ENCODE results near the gene TNK2. TPM values are rescaled to one million over a fixed set of nuclear protein-coding genes. Genes with fewer than 3 reads are reported as not detected.

TNK2 gene
- polyA plus RNA-seq, 3 donors, result 0.84 to 131 (median 1.8) TPM

DNA sequence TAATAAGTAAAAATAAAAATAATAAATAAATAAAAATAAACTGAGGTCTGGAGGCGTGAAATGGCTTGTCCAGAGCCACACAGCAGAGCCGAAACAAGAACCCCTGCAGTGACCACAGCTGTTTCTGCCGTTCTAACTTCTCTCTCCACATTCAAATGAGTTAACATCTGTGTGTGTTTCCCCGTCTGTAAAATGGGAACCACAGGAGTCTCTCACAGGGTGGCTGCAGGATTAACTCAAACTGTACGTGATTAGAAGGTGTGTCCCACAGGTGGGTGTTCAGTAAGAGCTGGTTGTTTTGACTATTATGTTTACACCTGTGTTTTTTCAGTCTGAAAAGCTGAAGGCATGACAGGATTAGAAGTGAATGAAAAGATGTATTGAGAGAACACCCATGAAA, 69.6 kb downstream of the TNK2 start:
- Histone ChIP-seq H3K36me3 (replicated peaks in 1 of 2; ENCODE audit: control insufficient read depth in 1 of 2, insufficient read depth in 2 of 2, low read length in 2 of 2) (no peaks in the 10 kb centered on the region), H3K4me3 (replicated peaks in 1 of 3; ENCODE audit: low read depth in 2 of 3, low read length in 3 of 3) (no peak overlapping the region), H3K27ac (ENCODE audit: low read depth in 1 of 2, low read length in 2 of 2) (no peak overlapping the region), H2AFZ (ENCODE audit: insufficient read depth, low read depth, low read length, poor library complexity, severe bottlenecking) (no peak overlapping the region), H3K9ac (ENCODE audit: insufficient read depth, low read length, poor library complexity, severe bottlenecking) (no peak overlapping the region), H3K9me3 (replicated peaks in 1 of 2; ENCODE audit: control insufficient read depth in 1 of 2, insufficient read depth in 1 of 2, low read length in 2 of 2) (no peaks in the 10 kb centered on the region), H4K20me1 (ENCODE audit: insufficient read depth, low read length) (no peaks in the 10 kb centered on the region), H3K4me1 (ENCODE audit: control insufficient read depth in 1 of 2, insufficient read depth in 2 of 2, low read length in 2 of 2) (no peaks in the 10 kb centered on the region), H3K4me2 (replicated peaks; ENCODE audit: extremely low read depth, low read length, poor library complexity, severe bottlenecking) (no peak overlapping the region), H3K27me3 (ENCODE audit: control insufficient read depth in 2 of 2, insufficient read depth in 2 of 2, low read length in 2 of 2) (no peaks in the 10 kb centered on the region), H3K79me2 (ENCODE audit: insufficient read depth, low read length) (no peaks in the 10 kb centered on the region)
- no peak for DNase-seq
- TF ChIP-seq, protein P1, sequence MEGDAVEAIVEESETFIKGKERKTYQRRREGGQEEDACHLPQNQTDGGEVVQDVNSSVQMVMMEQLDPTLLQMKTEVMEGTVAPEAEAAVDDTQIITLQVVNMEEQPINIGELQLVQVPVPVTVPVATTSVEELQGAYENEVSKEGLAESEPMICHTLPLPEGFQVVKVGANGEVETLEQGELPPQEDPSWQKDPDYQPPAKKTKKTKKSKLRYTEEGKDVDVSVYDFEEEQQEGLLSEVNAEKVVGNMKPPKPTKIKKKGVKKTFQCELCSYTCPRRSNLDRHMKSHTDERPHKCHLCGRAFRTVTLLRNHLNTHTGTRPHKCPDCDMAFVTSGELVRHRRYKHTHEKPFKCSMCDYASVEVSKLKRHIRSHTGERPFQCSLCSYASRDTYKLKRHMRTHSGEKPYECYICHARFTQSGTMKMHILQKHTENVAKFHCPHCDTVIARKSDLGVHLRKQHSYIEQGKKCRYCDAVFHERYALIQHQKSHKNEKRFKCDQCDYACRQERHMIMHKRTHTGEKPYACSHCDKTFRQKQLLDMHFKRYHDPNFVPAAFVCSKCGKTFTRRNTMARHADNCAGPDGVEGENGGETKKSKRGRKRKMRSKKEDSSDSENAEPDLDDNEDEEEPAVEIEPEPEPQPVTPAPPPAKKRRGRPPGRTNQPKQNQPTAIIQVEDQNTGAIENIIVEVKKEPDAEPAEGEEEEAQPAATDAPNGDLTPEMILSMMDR (IDR thresholded peaks at IDR 0.05), result no peak
- no peak overlapping the region for H3K4me3 Mint-ChIP-seq
- no peaks in the 10 kb centered on the region for H3K36me3 Mint-ChIP-seq
- H3K27me3 Mint-ChIP-seq (ENCODE audit: low read depth in 3 of 3), result peaks cover 0 to 8% (median 6%) of the 10 kb centered on the region in 3 donors
- WGBS (ENCODE audit: insufficient coverage), result 71% methylated on average over 5 of the region's 5 CpGs
- H3K9me3 Mint-ChIP-seq, result peaks cover 0 to 3% (median 0%) of the 10 kb centered on the region in 7 donors
- H3K4me1 Mint-ChIP-seq, result no peaks in the 10 kb centered on the region
- intact Hi-C loops (cut with micrococcal nuclease), result no loop called here
- no peak overlapping the region for H3K27ac Mint-ChIP-seq

- Histone ChIP-seq H3K27me3 (ENCODE audit: control insufficient read depth in 2 of 2, insufficient read depth in 2 of 2, low read length in 2 of 2) (no peaks in the 10 kb centered on the region), H3K4me2 (replicated peaks; ENCODE audit: extremely low read depth, low read length, poor library complexity, severe bottlenecking) (no peak overlapping the region), H3K9me3 (replicated peaks in 1 of 2; ENCODE audit: control insufficient read depth in 1 of 2, insufficient read depth in 1 of 2, low read length in 2 of 2) (no peaks in the 10 kb centered on the region), H4K20me1 (ENCODE audit: insufficient read depth, low read length) (no peaks in the 10 kb centered on the region), H3K4me3 (replicated peaks in 1 of 3; ENCODE audit: low read depth in 2 of 3, low read length in 3 of 3) (no peak overlapping the region), H3K79me2 (ENCODE audit: insufficient read depth, low read length) (no peaks in the 10 kb centered on the region), H2AFZ (ENCODE audit: insufficient read depth, low read depth, low read length, poor library complexity, severe bottlenecking) (no peak overlapping the region), H3K36me3 (replicated peaks in 1 of 2; ENCODE audit: control insufficient read depth in 1 of 2, insufficient read depth in 2 of 2, low read length in 2 of 2) (no peaks in the 10 kb centered on the region), H3K27ac (ENCODE audit: low read depth in 1 of 2, low read length in 2 of 2) (no peak overlapping the region), H3K4me1 (ENCODE audit: control insufficient read depth in 1 of 2, insufficient read depth in 2 of 2, low read length in 2 of 2) (no peaks in the 10 kb centered on the region), H3K9ac (ENCODE audit: insufficient read depth, low read length, poor library complexity, severe bottlenecking) (no peak overlapping the region)
- H3K27me3 Mint-ChIP-seq (ENCODE audit: low read depth in 3 of 3), result peaks cover 0 to 10% (median 8%) of the 10 kb centered on the region in 3 donors
- DNase-seq, result no peak
- no peak overlapping the region for H3K4me3 Mint-ChIP-seq
- H3K27ac Mint-ChIP-seq, result no peak overlapping the region
- WGBS (ENCODE audit: insufficient coverage), result 95% methylated on average over 5 of the region's 14 CpGs
- H3K4me1 Mint-ChIP-seq, result no peaks in the 10 kb centered on the region
- intact Hi-C loops (cut with micrococcal nuclease), result no loop called here
- TF ChIP-seq, protein P1 (IDR thresholded peaks at IDR 0.05), result no peak
- no peaks in the 10 kb centered on the region for H3K36me3 Mint-ChIP-seq
- peaks cover 0 to 3% (median 0%) of the 10 kb centered on the region in 7 donors for H3K9me3 Mint-ChIP-seq
These were observed 71.7 kb downstream of the TNK2 start for GRCh38 chr3:195836476-195837135.

Measured in CD14-positive monocyte (primary cell).